ENCODE measurements around the gene AVPR1B. TPM values are rescaled to one million over a fixed set of nuclear protein-coding genes. Genes with fewer than 3 reads are reported as not detected.

The AVPR1B gene
- total and polyA plus RNA-seq, 2 of the 13 experiments (the other 11 are each of a cell fraction or from before 2014, with no cell fraction given), result 0.05 TPM; not detected in 1

DNA sequence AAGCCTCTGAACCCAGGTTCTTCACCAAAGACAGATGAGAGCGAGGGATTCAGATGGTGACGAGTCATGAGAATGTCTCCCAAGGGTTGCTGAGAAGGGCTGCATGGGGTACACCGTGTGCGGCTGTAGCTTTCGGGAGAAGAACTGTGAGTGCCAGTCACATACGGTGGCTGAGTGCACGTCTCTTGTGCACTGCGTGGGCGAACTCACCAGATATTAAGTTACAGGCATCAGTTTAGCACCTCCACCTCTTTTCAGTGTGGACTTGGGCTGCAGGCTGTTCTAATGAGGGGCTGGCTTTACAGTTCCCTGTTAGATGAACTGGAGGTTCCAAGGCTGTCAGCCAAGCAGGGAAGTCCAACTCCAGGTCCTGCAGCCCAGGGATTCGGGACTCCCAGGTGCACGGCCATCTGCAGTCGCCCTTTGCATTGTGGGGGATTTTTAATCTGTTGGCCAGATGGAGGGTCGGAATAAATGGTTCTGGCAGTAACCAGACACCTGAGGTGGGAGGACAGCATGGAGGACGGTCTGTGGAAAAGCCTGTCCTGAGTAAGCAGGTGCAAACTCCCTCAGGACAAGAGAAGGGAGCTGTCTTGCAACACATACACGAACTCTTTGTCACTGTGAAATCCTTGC lies 26.5 kb upstream of the AVPR1B start:
- peaks cover 0 to 22% of the 10 kb centered on the region in 2 experiments; a peak in 2 of 5 replicates for H3K27me3 ChIP-seq (ENCODE audit: control insufficient read depth in 1 of 2, insufficient read depth in 2 of 2, low read length in 2 of 2)
- 46% methylated on average over 10 of the region's 15 CpGs for WGBS (ENCODE audit: low lambda C conversion rate)
- no peak overlapping the region for H3K4me2 ChIP-seq (ENCODE audit: low read depth, low read length)
- DNase-seq (ENCODE audit: low spot score), result no peak
- intact Hi-C loops (cut with micrococcal nuclease; ENCODE audit: unreplicated experiment), result no loop called here
- no peaks in the 10 kb centered on the region for H3K79me2 ChIP-seq (ENCODE audit: insufficient read depth, low read length)
- H4K20me1 ChIP-seq (ENCODE audit: insufficient read depth, low read length), result no peaks in the 10 kb centered on the region
- no peak overlapping the region for H3K4me3 ChIP-seq (replicated peaks in 1 of 3; ENCODE audit: insufficient read depth in 1 of 3, low read depth in 2 of 3, low read length in 3 of 3)
- ChIA-PET POLR2A (no interaction called here), CTCF (ENCODE audit: low intra/inter-chr PET ratio, low total read pairs) (no interaction called here)
- H2AFZ ChIP-seq (ENCODE audit: low read length), result no peak overlapping the region
- no peak overlapping the region for H3K9ac ChIP-seq (ENCODE audit: insufficient read depth, low read depth, low read length)
- BruUV-seq (replicated peaks), result no TSS peak
- H3K36me3 ChIP-seq (replicated peaks in 1 of 2; ENCODE audit: control insufficient read depth in 1 of 2, insufficient read depth in 2 of 2, low read length in 2 of 2), result no peaks in the 10 kb centered on the region
- no peak overlapping the region for H3K27ac ChIP-seq (ENCODE audit: extremely low read length, insufficient read depth, low read length)
- in situ Hi-C loops (cut with HindIII; ENCODE audit: extremely low pct_ligation_motif_present, low pct_unique_long_range_greater_than_20kb), result no loop called here
- H3K4me1 ChIP-seq (ENCODE audit: insufficient read depth, low read length), result no peaks in the 10 kb centered on the region
- ATAC-seq, result no peak
- no peak for FAIRE-seq
- no peaks in the 10 kb centered on the region for H3K9me3 ChIP-seq (ENCODE audit: low read length)
- no peak for TF ChIP-seq ZNF441 (CRISPR knock-in tag; IDR thresholded peaks at IDR 0.05; ENCODE audit: borderline replicate concordance)
- TF ChIP-seq ZNF609 (CRISPR knock-in tag; IDR thresholded peaks at IDR 0.05; ENCODE audit: borderline replicate concordance), result no peak
- TF ChIP-seq, protein P1, sequence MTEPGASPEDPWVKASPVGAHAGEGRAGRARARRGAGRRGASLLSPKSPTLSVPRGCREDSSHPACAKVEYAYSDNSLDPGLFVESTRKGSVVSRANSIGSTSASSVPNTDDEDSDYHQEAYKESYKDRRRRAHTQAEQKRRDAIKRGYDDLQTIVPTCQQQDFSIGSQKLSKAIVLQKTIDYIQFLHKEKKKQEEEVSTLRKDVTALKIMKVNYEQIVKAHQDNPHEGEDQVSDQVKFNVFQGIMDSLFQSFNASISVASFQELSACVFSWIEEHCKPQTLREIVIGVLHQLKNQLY (CRISPR knock-in tag; IDR thresholded peaks at IDR 0.05), result no peak
- no peak for TF ChIP-seq ARNT (IDR thresholded peaks at IDR 0.05)
- TF ChIP-seq RXRB (CRISPR knock-in tag; IDR thresholded peaks at IDR 0.05; ENCODE audit: borderline replicate concordance), result no peak
- TF ChIP-seq HOXA5 (CRISPR knock-in tag; IDR thresholded peaks at IDR 0.05), result no peak
- no peak for TF ChIP-seq ZNF552 (CRISPR knock-in tag; IDR thresholded peaks at IDR 0.05; ENCODE audit: borderline replicate concordance)
- TF ChIP-seq HNRNPUL1 (IDR thresholded peaks at IDR 0.05; ENCODE audit: low read depth, low read length), result no peak
- TF ChIP-seq ZNF780A (CRISPR knock-in tag; IDR thresholded peaks at IDR 0.05), result no peak
- no peak for TF ChIP-seq MEF2D (CRISPR knock-in tag; IDR thresholded peaks at IDR 0.05)
- TF ChIP-seq BHLHE40 (IDR thresholded peaks at IDR 0.05; ENCODE audit: low read length), result no peak
- TF ChIP-seq XBP1 (CRISPR knock-in tag; IDR thresholded peaks at IDR 0.05), result no peak
- TF ChIP-seq ZNF691 (CRISPR knock-in tag; IDR thresholded peaks at IDR 0.05; ENCODE audit: borderline replicate concordance, low read depth), result no peak
- TF ChIP-seq ZNF572 (CRISPR knock-in tag; IDR thresholded peaks at IDR 0.05), result no peak
- TF ChIP-seq RBAK (CRISPR knock-in tag; IDR thresholded peaks at IDR 0.05), result no peak
- no peak for TF ChIP-seq JUND (CRISPR knock-in tag; IDR thresholded peaks at IDR 0.05)
- TF ChIP-seq, protein P2, sequence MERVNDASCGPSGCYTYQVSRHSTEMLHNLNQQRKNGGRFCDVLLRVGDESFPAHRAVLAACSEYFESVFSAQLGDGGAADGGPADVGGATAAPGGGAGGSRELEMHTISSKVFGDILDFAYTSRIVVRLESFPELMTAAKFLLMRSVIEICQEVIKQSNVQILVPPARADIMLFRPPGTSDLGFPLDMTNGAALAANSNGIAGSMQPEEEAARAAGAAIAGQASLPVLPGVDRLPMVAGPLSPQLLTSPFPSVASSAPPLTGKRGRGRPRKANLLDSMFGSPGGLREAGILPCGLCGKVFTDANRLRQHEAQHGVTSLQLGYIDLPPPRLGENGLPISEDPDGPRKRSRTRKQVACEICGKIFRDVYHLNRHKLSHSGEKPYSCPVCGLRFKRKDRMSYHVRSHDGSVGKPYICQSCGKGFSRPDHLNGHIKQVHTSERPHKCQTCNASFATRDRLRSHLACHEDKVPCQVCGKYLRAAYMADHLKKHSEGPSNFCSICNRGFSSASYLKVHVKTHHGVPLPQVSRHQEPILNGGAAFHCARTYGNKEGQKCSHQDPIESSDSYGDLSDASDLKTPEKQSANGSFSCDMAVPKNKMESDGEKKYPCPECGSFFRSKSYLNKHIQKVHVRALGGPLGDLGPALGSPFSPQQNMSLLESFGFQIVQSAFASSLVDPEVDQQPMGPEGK (CRISPR knock-in tag; IDR thresholded peaks at IDR 0.05), result no peak
- TF ChIP-seq ARHGAP35 (CRISPR knock-in tag; IDR thresholded peaks at IDR 0.05; ENCODE audit: borderline replicate concordance), result no peak
